ENCODE results near the gene AOC1.

AOC1 gene

GRCh38 chr7:150835702-150836280 lies 16.5 kb upstream of the AOC1 start:
- no peak overlapping the region for H3K27ac ChIP-seq

GRCh38 chr7:150838965-150839650 lies 13.2 kb upstream of the AOC1 start:
- no peak for TF ChIP-seq ZFX (IDR thresholded peaks at IDR 0.05; ENCODE audit: borderline replicate concordance)
- TF ChIP-seq, protein P1, sequence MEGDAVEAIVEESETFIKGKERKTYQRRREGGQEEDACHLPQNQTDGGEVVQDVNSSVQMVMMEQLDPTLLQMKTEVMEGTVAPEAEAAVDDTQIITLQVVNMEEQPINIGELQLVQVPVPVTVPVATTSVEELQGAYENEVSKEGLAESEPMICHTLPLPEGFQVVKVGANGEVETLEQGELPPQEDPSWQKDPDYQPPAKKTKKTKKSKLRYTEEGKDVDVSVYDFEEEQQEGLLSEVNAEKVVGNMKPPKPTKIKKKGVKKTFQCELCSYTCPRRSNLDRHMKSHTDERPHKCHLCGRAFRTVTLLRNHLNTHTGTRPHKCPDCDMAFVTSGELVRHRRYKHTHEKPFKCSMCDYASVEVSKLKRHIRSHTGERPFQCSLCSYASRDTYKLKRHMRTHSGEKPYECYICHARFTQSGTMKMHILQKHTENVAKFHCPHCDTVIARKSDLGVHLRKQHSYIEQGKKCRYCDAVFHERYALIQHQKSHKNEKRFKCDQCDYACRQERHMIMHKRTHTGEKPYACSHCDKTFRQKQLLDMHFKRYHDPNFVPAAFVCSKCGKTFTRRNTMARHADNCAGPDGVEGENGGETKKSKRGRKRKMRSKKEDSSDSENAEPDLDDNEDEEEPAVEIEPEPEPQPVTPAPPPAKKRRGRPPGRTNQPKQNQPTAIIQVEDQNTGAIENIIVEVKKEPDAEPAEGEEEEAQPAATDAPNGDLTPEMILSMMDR (IDR thresholded peaks at IDR 0.05) = no peak
- no peak overlapping the region for H3K27ac ChIP-seq

More at GRCh38 chr7:150835702-150836280, 16.5 kb upstream of the AOC1 start:
- TF ChIP-seq, protein P1 (IDR thresholded peaks at IDR 0.05) = no peak
- no peak for TF ChIP-seq ZFX (IDR thresholded peaks at IDR 0.05; ENCODE audit: borderline replicate concordance)

GRCh38 chr7:150842018-150842417 lies 10.3 kb upstream of the AOC1 start:
- no peak for TF ChIP-seq ZFX (IDR thresholded peaks at IDR 0.05; ENCODE audit: borderline replicate concordance)
- TF ChIP-seq, protein P1 (IDR thresholded peaks at IDR 0.05) = no peak
- H3K27ac ChIP-seq = no peak overlapping the region

DNA sequence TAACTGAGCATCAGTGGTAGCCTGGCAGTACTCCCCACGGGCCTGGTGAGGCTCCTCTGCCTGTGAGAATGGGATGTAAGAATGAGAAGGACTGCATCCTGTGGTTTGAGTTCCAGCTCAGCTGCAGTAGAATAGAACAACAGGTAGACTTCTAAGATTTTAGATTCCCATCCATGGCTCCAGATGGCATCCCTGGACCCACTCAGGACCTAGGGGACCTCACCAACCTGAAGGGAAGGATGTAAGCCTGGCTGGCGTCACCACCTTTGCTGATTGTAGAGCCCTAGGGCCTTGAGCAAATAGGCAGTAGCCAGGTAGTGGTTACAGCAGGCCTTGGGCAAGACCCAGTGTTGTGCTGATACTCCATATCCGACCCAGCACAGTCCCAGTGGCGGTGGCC lies 9.6 kb upstream of the AOC1 start:
- TF ChIP-seq ZFX (IDR thresholded peaks at IDR 0.05; ENCODE audit: borderline replicate concordance) = no peak
- TF ChIP-seq, protein P1 (IDR thresholded peaks at IDR 0.05) = no peak
- no peak overlapping the region for H3K27ac ChIP-seq

GRCh38 chr7:150845421-150845861 lies 6.9 kb upstream of the AOC1 start:
- TF ChIP-seq ZFX (IDR thresholded peaks at IDR 0.05; ENCODE audit: borderline replicate concordance) = no peak
- TF ChIP-seq, protein P1 (IDR thresholded peaks at IDR 0.05) = no peak
- H3K27ac ChIP-seq = no peak overlapping the region

DNA sequence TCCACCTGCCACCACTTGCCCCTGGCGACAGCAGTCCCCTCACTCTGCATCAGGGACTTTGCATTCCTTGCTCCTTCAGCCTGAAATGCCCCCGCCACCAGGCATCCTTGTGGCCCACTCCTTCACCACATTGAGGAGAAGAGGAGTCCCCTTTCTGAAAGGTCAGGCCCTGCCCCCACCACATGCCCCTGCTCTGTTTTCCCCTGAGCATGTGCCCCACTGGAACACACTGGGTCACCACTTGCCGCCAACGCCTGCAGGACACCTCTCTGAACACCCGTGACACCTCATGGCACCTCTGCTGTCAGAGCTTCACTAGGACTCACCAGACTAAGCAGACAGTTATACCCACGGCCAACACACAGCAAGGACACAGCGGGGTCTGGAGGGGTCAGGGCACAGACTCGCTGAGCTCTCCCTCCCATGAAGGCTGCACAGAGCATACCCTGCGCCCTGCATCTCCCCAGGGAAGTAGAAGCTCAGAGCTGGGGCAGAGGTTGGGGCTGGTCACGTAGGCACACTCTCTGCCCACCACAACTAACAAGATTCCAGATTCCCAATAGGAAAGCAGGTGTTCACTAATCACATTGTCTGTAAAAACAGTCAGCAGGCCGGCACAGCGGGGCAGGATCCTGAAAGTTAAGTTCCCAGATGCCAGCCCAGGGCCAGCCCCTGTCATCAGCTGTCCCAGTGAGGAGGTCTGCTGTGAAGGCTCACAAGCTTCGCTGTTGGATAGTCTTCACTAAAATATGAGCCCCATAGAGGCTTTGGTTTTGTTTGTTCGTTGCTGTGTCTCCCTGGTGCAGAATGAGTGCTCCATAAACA lies 5.8 kb upstream of the AOC1 start:
- TF ChIP-seq, protein P1 (IDR thresholded peaks at IDR 0.05) = no peak
- no peak overlapping the region for H3K27ac ChIP-seq

Measured in 22Rv1 (cell line).